HepG2 (cell line): Measurements from ENCODE around the gene PRDX5. TPM values are rescaled to one million over a fixed set of nuclear protein-coding genes. Genes with fewer than 3 reads are reported as not detected.

Experiments used
- ATAC-seq: fragments of 200-7000 bp; cut with Tn5 transposase; 3 replicates; pipeline ENCODE4 v1.9.1; 2020; ENCODE audit warnings: mild to moderate bottlenecking, moderate library complexity
- BruUV-seq: library from RNA; stranded (reverse); fragments of 400-500 nt; replicated peaks from 2 replicates; lab custom pipeline; 2021; lab: Mats Ljungman, UMichigan
- CTCF ChIA-PET: fragments of 300-600 bp; formaldehyde crosslinking; extraction: SDS; loops from one replicate; lab custom pipeline; 2021; ENCODE audit warnings: low total read pairs, inconsistent platforms, low intra/inter-chr PET ratio; lab: Yijun Ruan, JAX
- POLR2A ChIA-PET: fragments of 350-600 bp; sonication (Branson Sonifier 250); formaldehyde crosslinking; loops from one replicate; lab custom pipeline; 2020; ENCODE audit warnings: antibody characterized with exemption, inconsistent platforms; lab: Yijun Ruan, JAX
- DNase-seq: peaks from one replicate; pipeline ENCODE4 v3.0.0-alpha.2; 2015; ENCODE audit warnings: low spot score
- FAIRE-seq: peaks from 3 replicates; lab custom pipeline; 2011; peaks lifted over from hg19 to GRCh38; lab: Jason Lieb, UNC
- H2AFZ ChIP-seq: one replicate; pipeline ENCODE4 v1.6.1; 2011; ENCODE audit warnings: low read length, inconsistent platforms
- H3K27ac ChIP-seq: fragments of 300-600 bp; 3 replicates; pipeline ENCODE4 v1.8.0; 2011; ENCODE audit warnings: mixed run types, mild to moderate bottlenecking, mixed read lengths, low read length, inconsistent platforms; ENCODE audit not compliant: insufficient read depth; ENCODE audit errors: extremely low read length
- H3K27me3 ChIP-seq, 2 experiments: fragments of 200-600 bp in 1 of 2; 2 replicates in 1 of 2; 3 replicates in 1 of 2; pipeline versions ENCODE4 v1.6.0 to v1.8.0; 2011; ENCODE audit warnings: low read length in 2 of 2, mild to moderate bottlenecking in 2 of 2, moderate library complexity in 2 of 2, inconsistent platforms in 1 of 2; ENCODE audit not compliant: insufficient read depth in 2 of 2, control insufficient read depth in 1 of 2
- H3K36me3 ChIP-seq, 2 experiments: fragments of 200-600 bp in 1 of 2; replicated peaks in 1 of 2; 2 replicates in 1 of 2; 3 replicates in 1 of 2; pipeline versions ENCODE4 v1.5.1 to v1.8.0; 2011; ENCODE audit warnings: low read length in 2 of 2, inconsistent platforms in 1 of 2; ENCODE audit not compliant: insufficient read depth in 2 of 2, control insufficient read depth in 1 of 2
- H3K4me1 ChIP-seq: 2 replicates; pipeline ENCODE4 v1.5.1; 2012; ENCODE audit warnings: low read length, inconsistent platforms; ENCODE audit not compliant: insufficient read depth
- H3K4me2 ChIP-seq: 2 replicates; pipeline ENCODE4 v1.6.0; 2011; ENCODE audit warnings: low read depth, low read length, inconsistent platforms
- H3K4me3 ChIP-seq, 3 experiments: fragments of 200-600 bp in 1 of 3; sonication (generic), shearing (Covaris generic) in 1 of 3; replicated peaks in 1 of 3; 2 replicates each; pipeline ENCODE4 v1.5.1; 2011 to 2016; ENCODE audit warnings: low read length in 3 of 3, inconsistent platforms in 2 of 3, low read depth in 2 of 3, mild to moderate bottlenecking in 2 of 3, control low read depth in 1 of 3, mixed read lengths in 1 of 3; ENCODE audit not compliant: insufficient read depth in 1 of 3
- H3K79me2 ChIP-seq: one replicate; pipeline ENCODE4 v1.6.1; 2011; ENCODE audit warnings: low read length, inconsistent platforms; ENCODE audit not compliant: insufficient read depth
- H3K9ac ChIP-seq: 2 replicates; pipeline ENCODE4 v1.6.0; 2011; ENCODE audit warnings: mild to moderate bottlenecking, low read depth, low read length, inconsistent platforms; ENCODE audit not compliant: insufficient read depth
- H3K9me3 ChIP-seq: 2 replicates; pipeline ENCODE4 v1.5.1; 2012; ENCODE audit warnings: mild to moderate bottlenecking, low read length
- H4K20me1 ChIP-seq: 2 replicates; pipeline ENCODE4 v1.6.0; 2011; ENCODE audit warnings: inconsistent platforms, mild to moderate bottlenecking, low read length, moderate library complexity; ENCODE audit not compliant: insufficient read depth
- FOXM1 ChIP-seq: sonication (generic); formaldehyde crosslinking; IDR thresholded peaks from 2 replicates; pipeline ENCODE4 v1.5.0; 2020; ENCODE audit warnings: missing genetic modification reagents
- FUBP1 ChIP-seq: sonication (generic); formaldehyde crosslinking; IDR thresholded peaks from 2 replicates; pipeline ENCODE4 v1.5.1; 2020; ENCODE audit warnings: missing genetic modification reagents, mild to moderate bottlenecking, borderline replicate concordance
- HINFP ChIP-seq: sonication (generic); formaldehyde crosslinking; IDR thresholded peaks from 2 replicates; pipeline ENCODE4 v1.4.0; 2020; ENCODE audit warnings: low read depth, mild to moderate bottlenecking, missing genetic modification reagents
- LBX2 ChIP-seq: sonication (generic); formaldehyde crosslinking; IDR thresholded peaks from 2 replicates; pipeline ENCODE4 v1.5.0; 2020; ENCODE audit warnings: missing genetic modification reagents, mild to moderate bottlenecking, borderline replicate concordance
- MAFF ChIP-seq: IDR thresholded peaks from 2 replicates; pipeline ENCODE4 v1.6.1; 2011; ENCODE audit warnings: low read depth, low read length, improper control_type of control experiment
- MAFK ChIP-seq, 2 experiments: IDR thresholded peaks in 1 of 2; conservative IDR thresholded peaks in 1 of 2; 2 replicates each; pipeline ENCODE4 v1.6.1; 2011; ENCODE audit warnings: improper control_type of control experiment in 2 of 2, low read length in 2 of 2
- ZNF263 ChIP-seq: sonication (generic); formaldehyde crosslinking; IDR thresholded peaks from 2 replicates; pipeline ENCODE4 v1.4.0; 2020; ENCODE audit warnings: missing genetic modification reagents
- ZNF484 ChIP-seq: sonication (generic); formaldehyde crosslinking; IDR thresholded peaks from 2 replicates; pipeline ENCODE4 v1.5.1; 2020; ENCODE audit warnings: mild to moderate bottlenecking, low read depth, missing genetic modification reagents, borderline replicate concordance
- ZNF552 ChIP-seq: sonication (generic); formaldehyde crosslinking; IDR thresholded peaks from 2 replicates; pipeline ENCODE4 v1.9.0; 2022; ENCODE audit warnings: missing genetic modification reagents, mild to moderate bottlenecking, borderline replicate concordance
- WGBS: methylation state at CpG from one replicate; pipeline ENCODE4 v1.1.6; 2017; ENCODE audit warnings: low lambda C conversion rate; 5-methylcytosine and 5-hydroxymethylcytosine counted together
- in situ Hi-C: cut with HindIII; loops from 2 replicates; pipeline ENCODE4 v1.10.0; 2017; ENCODE audit warnings: low pct_unique_long_range_greater_than_20kb; ENCODE audit not compliant: extremely low pct_ligation_motif_present
- intact Hi-C: fragments of 100-400 bp; cut with micrococcal nuclease; formaldehyde crosslinking; loops from one replicate; pipeline ENCODE4 v1.10.0; 2022; ENCODE audit not compliant: unreplicated experiment
- polyA plus RNA-seq, 8 experiments: library from polyadenylated mRNA; depleted of rRNA in 3 of 8; stranded (reverse) in 7 of 8; unstranded in 1 of 8; fragments of >200 nt; fragmentation: Illumina TruSeq in 4 of 8; extraction: Trizol in 4 of 8; gene quantifications; 2 replicates each; pipeline versions ENCODE4 v1.2.1 to v1.2.3, GENCODE V29; 2011 to 2016; ENCODE audit warnings: low read depth in 4 of 8, missing spikeins in 1 of 8, mixed read lengths in 1 of 8; ENCODE audit not compliant: insufficient read depth in 1 of 8
- total RNA-seq, 5 experiments: library from RNA; depleted of rRNA; stranded (reverse); fragments of >200 nt; fragmentation: Illumina TruSeq; extraction: Trizol; gene quantifications; 2 replicates each; pipeline ENCODE4 v1.2.3, GENCODE V29; 2016; ENCODE audit warnings: low read depth in 1 of 5
- TF ChIP-seq, protein P1 (sequence below): sonication (generic); formaldehyde crosslinking; IDR thresholded peaks from 2 replicates; pipeline ENCODE4 v1.5.1; 2020; ENCODE audit warnings: missing genetic modification reagents, mild to moderate bottlenecking, borderline replicate concordance

Gene PRDX5
- total and polyA plus RNA-seq, 2 of the 13 experiments (the other 11 are each of a cell fraction or from before 2014, with no cell fraction given), result 215 to 311 TPM

- TF ChIP-seq HINFP (CRISPR knock-in tag) (no peak), LBX2 (CRISPR knock-in tag) (no peak), ZNF552 (CRISPR knock-in tag) (no peak)
- TF ChIP-seq, protein P1, sequence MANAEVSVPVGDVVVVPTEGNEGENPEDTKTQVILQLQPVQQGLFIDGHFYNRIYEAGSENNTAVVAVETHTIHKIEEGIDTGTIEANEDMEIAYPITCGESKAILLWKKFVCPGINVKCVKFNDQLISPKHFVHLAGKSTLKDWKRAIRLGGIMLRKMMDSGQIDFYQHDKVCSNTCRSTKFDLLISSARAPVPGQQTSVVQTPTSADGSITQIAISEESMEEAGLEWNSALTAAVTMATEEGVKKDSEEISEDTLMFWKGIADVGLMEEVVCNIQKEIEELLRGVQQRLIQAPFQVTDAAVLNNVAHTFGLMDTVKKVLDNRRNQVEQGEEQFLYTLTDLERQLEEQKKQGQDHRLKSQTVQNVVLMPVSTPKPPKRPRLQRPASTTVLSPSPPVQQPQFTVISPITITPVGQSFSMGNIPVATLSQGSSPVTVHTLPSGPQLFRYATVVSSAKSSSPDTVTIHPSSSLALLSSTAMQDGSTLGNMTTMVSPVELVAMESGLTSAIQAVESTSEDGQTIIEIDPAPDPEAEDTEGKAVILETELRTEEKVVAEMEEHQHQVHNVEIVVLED (CRISPR knock-in tag), result no peak
Observed at GRCh38 chr11:64338716-64339115, 20.8 kb downstream of the PRDX5 start (continued).

DNA sequence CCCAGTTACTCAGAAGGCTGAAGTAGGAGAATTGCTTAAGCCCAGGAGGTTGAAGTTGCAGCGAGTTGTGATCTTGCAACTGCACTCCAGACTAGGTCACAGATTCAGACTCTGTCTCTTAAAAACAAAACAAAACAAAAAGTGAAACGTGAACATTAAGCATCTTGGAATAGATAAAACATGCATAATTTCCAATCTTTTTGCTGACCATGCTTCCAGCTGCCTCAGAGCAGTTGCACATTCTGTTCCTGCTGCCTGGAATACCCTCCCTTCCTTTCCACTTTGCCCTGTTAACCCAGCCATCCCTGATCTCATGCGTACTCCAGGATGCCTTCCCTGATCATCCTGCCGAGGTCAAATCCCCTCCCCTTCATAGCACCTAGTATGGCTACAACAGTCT, 21.4 kb downstream of the PRDX5 start:
- Histone ChIP-seq H3K79me2 (no peaks in the 10 kb centered on the region), H3K9me3 (no peaks in the 10 kb centered on the region), H3K36me3 (no peaks in the 10 kb centered on the region), H3K4me2 (no peak overlapping the region), H2AFZ (no peak overlapping the region), H3K9ac (no peak overlapping the region), H3K4me1 (peaks cover 37% of the 10 kb centered on the region), H3K27me3 (peaks cover 5 to 40% of the 10 kb centered on the region in 2 experiments; a peak in 3 of 5 replicates), H4K20me1 (no peaks in the 10 kb centered on the region), H3K27ac (no peak overlapping the region), H3K4me3 (no peak overlapping the region)
- no peak for FAIRE-seq
- TF ChIP-seq MAFK (conservative IDR thresholded peaks at IDR 0.05 in 1 of 2, IDR thresholded peaks at IDR 0.05 in 1 of 2; ENCODE audit: low read length in 2 of 2) (peak in 1 of 2 experiments; percentile 52; a peak in 2 of 4 replicates), FUBP1 (CRISPR knock-in tag) (no peak), ZNF484 (CRISPR knock-in tag) (no peak), FOXM1 (no peak), MAFF (peak; percentile 33; the same call in 1 of the 2 replicates), ZNF263 (CRISPR knock-in tag) (no peak)
- 8% methylated on average over 4 of the region's 4 CpGs for WGBS
- CTCF ChIA-PET, result no interaction called here
- in situ Hi-C loops, result no loop called here
- no peak for DNase-seq
- intact Hi-C loops, result no loop called here
- no peak for ATAC-seq
- POLR2A ChIA-PET, result no interaction called here
- BruUV-seq, result no TSS peak
